ENCODE measurements around the gene AHCYL2. TPM values are rescaled to one million over a fixed set of nuclear protein-coding genes. Genes with fewer than 3 reads are reported as not detected.

AHCYL2 gene
- total RNA-seq, 1 donor from 2014 or later = 14.7 TPM

DNA sequence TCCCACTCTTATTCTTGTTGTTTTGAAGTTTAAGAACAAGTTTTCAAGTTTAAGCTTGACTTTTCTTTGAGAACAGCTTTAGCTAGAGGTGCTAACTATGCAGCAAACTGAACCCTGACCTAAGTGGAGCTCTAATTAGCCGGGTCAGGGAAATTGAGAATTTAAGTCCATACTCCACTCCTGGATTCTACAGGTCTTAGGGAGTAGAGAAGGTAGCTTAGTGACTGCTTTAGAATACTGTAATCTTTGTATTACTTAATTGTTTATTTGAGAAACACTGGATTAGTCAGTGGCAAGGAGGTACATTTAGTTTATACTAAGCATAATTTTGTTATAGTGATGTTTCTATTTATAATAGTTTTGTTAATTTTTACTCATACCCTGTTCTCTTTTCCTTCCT, 134.8 kb downstream of the AHCYL2 start:
- no peak for DNase-seq (ENCODE audit: low read depth)

DNA sequence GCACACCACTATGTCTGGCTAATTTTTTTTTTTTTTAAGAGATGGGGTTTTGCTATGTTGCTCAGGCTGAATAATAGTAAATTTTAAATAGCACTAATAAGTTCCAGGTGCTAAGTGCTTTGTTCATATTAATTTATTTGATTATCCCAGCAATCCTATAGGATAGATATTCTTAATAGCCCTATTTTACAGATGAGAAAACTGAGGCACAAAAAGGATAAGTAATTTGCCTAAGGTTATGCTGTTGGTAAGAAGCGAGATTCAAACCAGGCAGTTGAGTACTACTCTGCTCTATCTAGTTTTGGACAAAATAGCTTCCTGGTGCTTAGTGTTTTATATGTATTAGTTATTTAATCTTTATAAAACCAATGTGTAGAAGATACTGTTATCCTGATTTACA, 136.9 kb downstream of the AHCYL2 start:
- TF ChIP-seq CTCF (IDR thresholded peaks at IDR 0.05; ENCODE audit: insufficient read depth, low read depth, low read length) (no peak), EZH2 (IDR thresholded peaks at IDR 0.05; ENCODE audit: insufficient read depth, low read length) (no peak)
- no peaks in the 10 kb centered on the region for H3K36me3 Mint-ChIP-seq (ENCODE audit: low read depth, unreplicated experiment)
- Histone ChIP-seq H3K9me3 (ENCODE audit: insufficient read depth, low read depth, low read length) (no peaks in the 10 kb centered on the region), H3K4me3 (ENCODE audit: insufficient read depth, low read depth, low read length) (no peak overlapping the region), H3K4me2 (ENCODE audit: low read length) (no peak overlapping the region), H3K36me3 (ENCODE audit: insufficient read depth, low read length) (no peaks in the 10 kb centered on the region), H3K27ac (ENCODE audit: low read depth, low read length) (no peak overlapping the region), H3K4me1 (ENCODE audit: insufficient read depth, low read length) (no peaks in the 10 kb centered on the region), H4K20me1 (ENCODE audit: insufficient read depth, low read length) (no peaks in the 10 kb centered on the region), H3K9ac (ENCODE audit: low read length) (no peak overlapping the region), H3K79me2 (ENCODE audit: insufficient read depth, low read length) (no peaks in the 10 kb centered on the region), H3K27me3 (ENCODE audit: insufficient read depth, low read length) (no peaks in the 10 kb centered on the region), H2AFZ (ENCODE audit: low read depth, low read length) (no peak overlapping the region)
- H3K27me3 Mint-ChIP-seq (ENCODE audit: low read depth, unreplicated experiment) = no peaks in the 10 kb centered on the region
- DNase-seq (ENCODE audit: low read depth) = no peak
- no peaks in the 10 kb centered on the region for H3K4me1 Mint-ChIP-seq (ENCODE audit: low read depth, unreplicated experiment)
- H3K9me3 Mint-ChIP-seq (ENCODE audit: unreplicated experiment) = no peaks in the 10 kb centered on the region
- no peak overlapping the region for H3K27ac Mint-ChIP-seq (ENCODE audit: unreplicated experiment)
- FAIRE-seq = no peak
- no peak overlapping the region for H3K4me3 Mint-ChIP-seq (ENCODE audit: unreplicated experiment)

More for the DNA sequence above, 134.8 kb downstream of the AHCYL2 start:
- FAIRE-seq = no peak
- Histone ChIP-seq H3K36me3 (ENCODE audit: insufficient read depth, low read length) (no peaks in the 10 kb centered on the region), H2AFZ (ENCODE audit: low read depth, low read length) (no peak overlapping the region), H4K20me1 (ENCODE audit: insufficient read depth, low read length) (no peaks in the 10 kb centered on the region), H3K4me1 (ENCODE audit: insufficient read depth, low read length) (no peaks in the 10 kb centered on the region), H3K27me3 (ENCODE audit: insufficient read depth, low read length) (no peaks in the 10 kb centered on the region), H3K9ac (ENCODE audit: low read length) (no peak overlapping the region), H3K79me2 (ENCODE audit: insufficient read depth, low read length) (no peaks in the 10 kb centered on the region), H3K4me3 (ENCODE audit: insufficient read depth, low read depth, low read length) (no peak overlapping the region), H3K4me2 (ENCODE audit: low read length) (no peak overlapping the region), H3K9me3 (ENCODE audit: insufficient read depth, low read depth, low read length) (no peaks in the 10 kb centered on the region), H3K27ac (ENCODE audit: low read depth, low read length) (no peak overlapping the region)
- Mint-ChIP-seq H3K9me3 (ENCODE audit: unreplicated experiment) (no peaks in the 10 kb centered on the region), H3K4me3 (ENCODE audit: unreplicated experiment) (no peak overlapping the region), H3K4me1 (ENCODE audit: low read depth, unreplicated experiment) (no peaks in the 10 kb centered on the region), H3K36me3 (ENCODE audit: low read depth, unreplicated experiment) (no peaks in the 10 kb centered on the region), H3K27me3 (ENCODE audit: low read depth, unreplicated experiment) (no peaks in the 10 kb centered on the region), H3K27ac (ENCODE audit: unreplicated experiment) (no peak overlapping the region)
- no peak for TF ChIP-seq EZH2 (IDR thresholded peaks at IDR 0.05; ENCODE audit: insufficient read depth, low read length)
- no peak for TF ChIP-seq CTCF (IDR thresholded peaks at IDR 0.05; ENCODE audit: insufficient read depth, low read depth, low read length)

DNA sequence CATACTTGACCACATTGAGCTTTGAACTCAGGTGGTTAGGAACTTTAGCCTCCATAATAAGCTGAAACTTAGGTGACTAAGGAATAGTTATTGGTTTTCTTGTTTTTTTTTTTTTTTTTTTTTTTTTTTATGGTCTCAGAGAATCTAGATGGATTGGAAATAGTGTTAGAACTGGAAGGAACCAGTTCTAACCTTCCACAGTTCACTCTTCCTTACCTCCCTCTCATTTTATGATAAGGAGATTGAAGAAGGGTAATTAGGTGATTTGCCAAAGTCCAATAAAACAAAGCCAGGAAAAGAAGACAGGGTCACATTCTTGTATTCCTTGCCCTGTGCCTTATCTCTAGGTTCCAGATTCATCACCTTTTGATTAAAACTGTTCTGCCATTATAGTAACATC, 137.7 kb downstream of the AHCYL2 start:
- Histone ChIP-seq H3K4me1 (ENCODE audit: insufficient read depth, low read length) (no peaks in the 10 kb centered on the region), H3K9me3 (ENCODE audit: insufficient read depth, low read depth, low read length) (no peaks in the 10 kb centered on the region), H3K27ac (ENCODE audit: low read depth, low read length) (no peak overlapping the region), H4K20me1 (ENCODE audit: insufficient read depth, low read length) (no peaks in the 10 kb centered on the region), H3K9ac (ENCODE audit: low read length) (no peak overlapping the region), H3K4me2 (ENCODE audit: low read length) (no peak overlapping the region), H3K4me3 (ENCODE audit: insufficient read depth, low read depth, low read length) (no peak overlapping the region), H3K79me2 (ENCODE audit: insufficient read depth, low read length) (no peaks in the 10 kb centered on the region), H3K27me3 (ENCODE audit: insufficient read depth, low read length) (no peaks in the 10 kb centered on the region), H2AFZ (ENCODE audit: low read depth, low read length) (no peak overlapping the region), H3K36me3 (ENCODE audit: insufficient read depth, low read length) (no peaks in the 10 kb centered on the region)
- H3K27ac Mint-ChIP-seq (ENCODE audit: unreplicated experiment) = no peak overlapping the region
- no peak overlapping the region for H3K4me3 Mint-ChIP-seq (ENCODE audit: unreplicated experiment)
- H3K27me3 Mint-ChIP-seq (ENCODE audit: low read depth, unreplicated experiment) = no peaks in the 10 kb centered on the region
- H3K4me1 Mint-ChIP-seq (ENCODE audit: low read depth, unreplicated experiment) = no peaks in the 10 kb centered on the region
- no peaks in the 10 kb centered on the region for H3K9me3 Mint-ChIP-seq (ENCODE audit: unreplicated experiment)
- H3K36me3 Mint-ChIP-seq (ENCODE audit: low read depth, unreplicated experiment) = no peaks in the 10 kb centered on the region
- TF ChIP-seq EZH2 (IDR thresholded peaks at IDR 0.05; ENCODE audit: insufficient read depth, low read length) = no peak
- TF ChIP-seq CTCF (IDR thresholded peaks at IDR 0.05; ENCODE audit: insufficient read depth, low read depth, low read length) = no peak
- no peak for FAIRE-seq
- no peak for DNase-seq (ENCODE audit: low read depth)

Measured in astrocyte (in vitro differentiated cells and primary cell).